SK-N-MC (cell line): Measurements from ENCODE around the gene SULT1B1.

ENCODE experiments used
- DNase-seq: peaks from one replicate; pipeline ENCODE4 v3.0.0-alpha.2; 2011; ENCODE audit warnings: low read depth, low spot score
- H3K27ac ChIP-seq: fragments of 200-600 bp; sonication (generic); 2 replicates; pipeline ENCODE4 v1.5.1; 2016; ENCODE audit warnings: mixed run types
- H3K36me3 ChIP-seq: fragments of 200-600 bp; sonication (generic); 2 replicates; pipeline ENCODE4 v1.6.1; 2017; ENCODE audit warnings: antibody characterized with exemption, low read length, mixed read lengths; ENCODE audit not compliant: insufficient read depth
- H3K4me3 ChIP-seq: fragments of 200-600 bp; sonication (generic); 2 replicates; pipeline ENCODE4 v1.5.1; 2016
- H3K9ac ChIP-seq: fragments of 200-600 bp; sonication (generic); 2 replicates; pipeline ENCODE4 v1.8.0; 2017; ENCODE audit warnings: mixed run types, mixed read lengths; ENCODE audit not compliant: insufficient read length
- H3K9me3 ChIP-seq: fragments of 200-600 bp; sonication (generic); 2 replicates; pipeline ENCODE4 v1.6.1; 2017; ENCODE audit warnings: low read depth, mild to moderate bottlenecking, antibody characterized with exemption, low read length, moderate library complexity, mixed read lengths
- EZH2 ChIP-seq: fragments of 200-600 bp; sonication (generic); IDR thresholded peaks from one replicate; pipeline ENCODE4 v1.6.1; 2017; ENCODE audit warnings: antibody characterized with exemption
- FOXP2 ChIP-seq: optimal IDR thresholded peaks from 2 replicates; pipeline ENCODE3; 2011; ENCODE audit warnings: mild to moderate bottlenecking, moderate library complexity; ENCODE audit not compliant: insufficient read depth; ENCODE audit errors: extremely low read length, control extremely low read depth
- POLR2AphosphoS5 ChIP-seq: IDR thresholded peaks from 2 replicates; pipeline ENCODE4 v1.6.1; 2012; ENCODE audit warnings: mild to moderate bottlenecking, low read depth, low read length, borderline replicate concordance

Gene SULT1B1

DNA sequence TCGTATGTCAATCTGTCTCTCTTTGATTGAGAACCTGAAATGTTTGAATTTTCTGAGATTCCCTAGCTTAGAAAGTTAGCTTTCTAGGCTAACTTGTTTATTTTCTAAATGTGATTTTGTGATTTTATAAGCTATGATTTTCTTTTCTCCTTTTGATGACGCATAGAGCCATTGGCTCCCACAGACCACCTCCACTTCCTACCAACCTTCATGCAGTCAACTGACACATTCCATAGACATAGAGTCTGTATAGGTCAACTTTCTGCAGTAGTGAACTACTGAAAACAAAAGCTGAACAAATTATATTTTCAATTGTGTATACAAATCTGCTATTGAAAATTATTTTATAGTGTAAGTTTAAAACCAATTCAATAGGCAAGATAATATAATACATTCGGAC is 2.8 kb upstream of the SULT1B1 start:
- DNase-seq, result no peak

DNA sequence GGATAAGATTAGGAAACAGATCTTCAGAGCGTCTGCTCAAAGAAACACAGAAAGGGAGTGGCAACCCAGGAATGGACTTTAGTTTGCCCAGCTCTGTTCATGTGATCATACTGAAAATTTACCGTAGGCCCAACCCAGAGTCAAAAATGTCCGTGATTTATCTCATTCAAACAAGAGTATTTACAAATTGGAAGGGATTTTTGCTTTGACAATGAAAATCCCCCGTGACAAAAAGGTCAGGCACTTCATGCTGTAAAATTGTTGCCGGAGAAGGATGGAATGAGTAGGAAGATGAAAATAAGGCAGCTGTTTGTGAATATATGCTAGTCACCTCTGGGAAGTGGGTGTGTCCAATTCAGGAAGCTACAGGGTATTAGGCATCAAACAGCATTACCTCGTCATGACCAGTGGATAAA is 1.2 kb downstream of the SULT1B1 start:
- no peak for DNase-seq
- Histone ChIP-seq H3K9me3 (no peaks in the 10 kb centered on the region), H3K9ac (no peak overlapping the region), H3K36me3 (no peaks in the 10 kb centered on the region), H3K27ac (no peak overlapping the region), H3K4me3 (no peak overlapping the region)
- TF ChIP-seq POLR2AphosphoS5 (no peak), FOXP2 (no peak), EZH2 (no peak)

More for the DNA sequence above, 2.8 kb upstream of the SULT1B1 start:
- no peaks in the 10 kb centered on the region for H3K36me3 ChIP-seq
- no peak for TF ChIP-seq POLR2AphosphoS5
- H3K9me3 ChIP-seq, result no peaks in the 10 kb centered on the region
- peak overlapping the region; percentile 77; the same call in 1 of the 2 replicates for H3K27ac ChIP-seq
- no peak overlapping the region for H3K4me3 ChIP-seq
- H3K9ac ChIP-seq, result no peak overlapping the region

GRCh38 chr4:69757464-69757863 is 3.0 kb downstream of the SULT1B1 start:
- H3K4me3 ChIP-seq, result no peak overlapping the region
- no peaks in the 10 kb centered on the region for H3K9me3 ChIP-seq
- no peak for DNase-seq
- H3K9ac ChIP-seq, result no peak overlapping the region
- no peak overlapping the region for H3K27ac ChIP-seq
- no peak for TF ChIP-seq POLR2AphosphoS5
- TF ChIP-seq FOXP2, result no peak
- TF ChIP-seq EZH2, result no peak
- H3K36me3 ChIP-seq, result no peaks in the 10 kb centered on the region

DNA sequence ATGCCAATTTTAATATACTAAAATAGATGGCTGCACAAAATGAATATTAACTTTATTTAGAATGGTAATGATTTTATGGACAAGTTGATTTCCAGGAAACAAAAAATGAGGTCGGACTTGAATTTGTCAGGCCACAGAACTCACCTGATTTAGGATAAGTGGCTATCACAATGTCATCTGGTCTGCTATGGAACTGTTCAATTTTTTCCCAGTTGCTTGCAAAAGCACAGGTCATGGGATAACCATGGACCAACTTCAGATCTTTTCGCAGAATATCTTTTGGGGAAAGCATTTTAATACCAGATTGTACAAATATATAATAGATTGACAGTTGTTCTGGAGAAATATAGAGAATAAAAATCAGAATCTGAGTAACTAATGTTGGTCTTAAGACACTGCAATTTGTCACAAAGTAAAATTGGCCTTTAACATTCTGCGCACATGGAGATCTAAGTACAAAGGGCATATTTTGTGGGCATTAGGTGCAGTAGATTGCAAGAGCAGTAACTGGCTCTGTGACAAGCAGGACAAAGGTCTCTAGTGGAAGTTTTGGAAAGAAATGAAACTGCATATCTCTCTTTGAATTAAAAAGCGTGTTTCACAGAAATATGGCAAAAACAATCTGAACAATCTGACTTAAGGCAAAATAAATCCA is 5.4 kb downstream of the SULT1B1 start:
- H3K36me3 ChIP-seq, result no peaks in the 10 kb centered on the region
- TF ChIP-seq POLR2AphosphoS5, result no peak
- no peak for TF ChIP-seq EZH2
- no peak for TF ChIP-seq FOXP2
- H3K9ac ChIP-seq, result no peak overlapping the region
- H3K27ac ChIP-seq, result no peak overlapping the region
- no peaks in the 10 kb centered on the region for H3K9me3 ChIP-seq
- H3K4me3 ChIP-seq, result no peak overlapping the region
- no peak for DNase-seq

GRCh38 chr4:69753686-69754085 is 6.7 kb downstream of the SULT1B1 start:
- H3K36me3 ChIP-seq, result no peaks in the 10 kb centered on the region
- no peak for DNase-seq
- TF ChIP-seq POLR2AphosphoS5, result no peak
- no peak for TF ChIP-seq FOXP2
- no peak for TF ChIP-seq EZH2
- H3K27ac ChIP-seq, result no peak overlapping the region
- H3K9me3 ChIP-seq, result no peaks in the 10 kb centered on the region
- H3K9ac ChIP-seq, result no peak overlapping the region
- no peak overlapping the region for H3K4me3 ChIP-seq

DNA sequence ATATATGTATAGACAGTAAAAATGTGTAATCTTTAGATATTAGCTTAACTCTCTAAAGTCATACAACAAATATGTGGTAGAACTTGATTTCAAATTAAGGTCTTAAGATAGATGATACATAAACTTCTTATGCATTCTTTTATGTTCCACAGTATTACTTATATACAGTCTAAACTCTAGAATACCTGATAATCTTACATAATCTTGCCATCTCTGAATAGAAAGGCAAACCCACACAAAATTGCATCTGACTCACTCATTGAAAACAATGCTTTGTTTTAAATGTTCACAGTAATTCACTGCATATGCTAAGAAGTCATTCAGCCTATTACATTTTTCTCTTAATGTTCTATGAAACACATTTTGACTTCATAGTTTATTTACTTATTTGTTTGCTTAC is 10.1 kb downstream of the SULT1B1 start:
- TF ChIP-seq EZH2 (no peak), FOXP2 (no peak), POLR2AphosphoS5 (no peak)
- no peak overlapping the region for H3K9ac ChIP-seq
- no peak for DNase-seq
- no peaks in the 10 kb centered on the region for H3K9me3 ChIP-seq
- no peak overlapping the region for H3K4me3 ChIP-seq
- H3K36me3 ChIP-seq, result no peaks in the 10 kb centered on the region
- no peak overlapping the region for H3K27ac ChIP-seq

DNA sequence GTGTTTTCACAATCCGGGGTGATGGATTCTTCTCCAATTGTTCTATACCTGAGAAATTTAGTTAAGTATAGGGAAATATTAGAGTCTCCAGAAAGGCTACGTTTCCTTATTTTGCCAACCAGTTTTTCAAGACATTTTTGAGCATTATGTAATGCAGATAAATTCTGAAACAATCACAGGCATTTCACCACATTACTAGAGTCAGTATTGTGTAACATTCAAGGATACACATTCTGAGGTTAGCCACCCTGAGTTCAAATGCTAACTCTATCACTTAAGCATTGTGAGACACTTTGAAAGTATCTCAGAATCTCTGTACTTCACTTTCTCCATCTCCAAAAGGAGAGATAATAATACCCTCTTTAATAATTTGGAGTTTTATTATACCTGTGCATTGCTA is 10.6 kb downstream of the SULT1B1 start:
- no peak overlapping the region for H3K9ac ChIP-seq
- H3K9me3 ChIP-seq, result no peaks in the 10 kb centered on the region
- H3K36me3 ChIP-seq, result no peaks in the 10 kb centered on the region
- H3K4me3 ChIP-seq, result no peak overlapping the region
- no peak overlapping the region for H3K27ac ChIP-seq
- no peak for DNase-seq
- TF ChIP-seq FOXP2 (no peak), EZH2 (no peak), POLR2AphosphoS5 (no peak)

- Histone ChIP-seq H3K9ac (no peak overlapping the region), H3K36me3 (no peaks in the 10 kb centered on the region), H3K9me3 (no peaks in the 10 kb centered on the region), H3K27ac (no peak overlapping the region), H3K4me3 (no peak overlapping the region)
- no peak for DNase-seq
- no peak for TF ChIP-seq EZH2
- no peak for TF ChIP-seq POLR2AphosphoS5
- TF ChIP-seq FOXP2, result no peak
Observed at GRCh38 chr4:69748173-69748572, 12.2 kb downstream of the SULT1B1 start.

DNA sequence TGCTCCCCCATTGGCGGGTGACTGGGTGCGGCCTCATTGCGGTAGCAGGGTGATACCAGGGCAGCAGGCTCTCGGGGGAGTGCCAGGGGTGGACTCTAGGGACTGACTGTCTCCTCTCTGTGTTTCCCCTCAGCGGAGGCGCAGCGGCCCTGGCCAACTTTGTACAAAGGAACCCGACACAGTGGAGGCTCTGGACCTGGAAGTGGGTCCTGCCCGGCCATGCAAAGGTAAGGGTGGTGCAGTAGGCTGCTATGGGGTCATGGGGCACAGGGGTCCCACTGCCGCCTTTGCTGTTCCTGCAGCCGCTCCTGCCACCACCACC is 16.3 kb downstream of the SULT1B1 start:
- no peak overlapping the region for H3K9ac ChIP-seq
- DNase-seq, result no peak
- H3K36me3 ChIP-seq, result no peaks in the 10 kb centered on the region
- H3K9me3 ChIP-seq, result no peaks in the 10 kb centered on the region
- H3K4me3 ChIP-seq, result no peak overlapping the region
- H3K27ac ChIP-seq, result no peak overlapping the region
- no peak for TF ChIP-seq FOXP2
- TF ChIP-seq EZH2, result no peak
- TF ChIP-seq POLR2AphosphoS5, result no peak
